ENCODE results near the gene NDUFA11.

NDUFA11 gene

GRCh38 chr19:5932146-5932545 lies 28.6 kb upstream of the NDUFA11 start:
- DNase-seq = no peak

GRCh38 chr19:5931251-5931650 lies 27.7 kb upstream of the NDUFA11 start:
- no peak for DNase-seq

GRCh38 chr19:5929625-5930024 lies 26.0 kb upstream of the NDUFA11 start:
- DNase-seq = no peak

GRCh38 chr19:5929179-5929578 lies 25.6 kb upstream of the NDUFA11 start:
- no peak for DNase-seq

- no peak for DNase-seq
Observed at GRCh38 chr19:5927441-5927821, 23.8 kb upstream of the NDUFA11 start.

- DNase-seq = no peak
Observed at GRCh38 chr19:5926641-5927440, 23.3 kb upstream of the NDUFA11 start.

GRCh38 chr19:5925830-5926427 lies 22.3 kb upstream of the NDUFA11 start:
- DNase-seq = no peak

GRCh38 chr19:5923356-5923755 lies 19.8 kb upstream of the NDUFA11 start:
- no peak for DNase-seq

- no peak for DNase-seq
Observed at GRCh38 chr19:5922161-5922545, 18.6 kb upstream of the NDUFA11 start.

- DNase-seq = no peak
Observed at GRCh38 chr19:5921516-5922160, 18.0 kb upstream of the NDUFA11 start.

GRCh38 chr19:5918463-5919079 lies 15.0 kb upstream of the NDUFA11 start:
- DNase-seq = no peak

GRCh38 chr19:5917431-5918107 lies 14.0 kb upstream of the NDUFA11 start:
- DNase-seq = no peak

GRCh38 chr19:5916181-5916708 lies 12.7 kb upstream of the NDUFA11 start:
- no peak for DNase-seq

GRCh38 chr19:5915782-5916165 lies 12.2 kb upstream of the NDUFA11 start:
- DNase-seq = no peak

- no peak for DNase-seq
Observed at GRCh38 chr19:5914946-5915781, 11.6 kb upstream of the NDUFA11 start.

GRCh38 chr19:5914358-5914774 lies 10.8 kb upstream of the NDUFA11 start:
- no peak for DNase-seq

- peak; percentile 21 to 73 for DNase-seq
Observed at GRCh38 chr19:5913739-5914357, 10.3 kb upstream of the NDUFA11 start, which contains the start of gene CAPS. TSS of gene CAPS (plus strand) at chr19:5914254. CDS start at chr19:5914407, 153 bp downstream.

- no peak for DNase-seq
Observed at GRCh38 chr19:5911366-5911765, 7.8 kb upstream of the NDUFA11 start.

- no peak for DNase-seq
Observed at GRCh38 chr19:5910638-5910907, 7.0 kb upstream of the NDUFA11 start.

- no peak for DNase-seq
Observed at GRCh38 chr19:5908773-5909442, 5.3 kb upstream of the NDUFA11 start.

GRCh38 chr19:5907241-5907640 lies 3.7 kb upstream of the NDUFA11 start:
- DNase-seq = no peak

Measured in NCI-H2081 (cell line).